ENCODE data around the gene TMEM245. TPM values are rescaled to one million over a fixed set of nuclear protein-coding genes. Genes with fewer than 3 reads are reported as not detected.

The TMEM245 gene
- polyA plus RNA-seq, 1 donor from 2014 or later = 14.5 TPM

GRCh38 chr9:109020581-109021511 is 98.9 kb downstream of the TMEM245 start:
- no peaks in the 10 kb centered on the region for H3K9me3 Mint-ChIP-seq

GRCh38 chr9:109020113-109020512 is 99.6 kb downstream of the TMEM245 start:
- no peak overlapping the region for H3K4me3 Mint-ChIP-seq
- peaks cover 13 to 18% (median 15%) of the 10 kb centered on the region in 3 donors for H3K4me1 Mint-ChIP-seq
- H3K27ac Mint-ChIP-seq = no peak overlapping the region
- H3K9me3 Mint-ChIP-seq = no peaks in the 10 kb centered on the region
- H3K27me3 Mint-ChIP-seq = no peaks in the 10 kb centered on the region
- H3K36me3 Mint-ChIP-seq = peaks cover 6% of the 10 kb centered on the region

More at GRCh38 chr9:109020581-109021511, 98.9 kb downstream of the TMEM245 start:
- Mint-ChIP-seq H3K36me3 (peaks cover 6% of the 10 kb centered on the region), H3K27ac (no peak overlapping the region), H3K4me3 (no peak overlapping the region), H3K27me3 (no peaks in the 10 kb centered on the region), H3K4me1 (peaks cover 12 to 15% (median 14%) of the 10 kb centered on the region in 3 donors)

DNA sequence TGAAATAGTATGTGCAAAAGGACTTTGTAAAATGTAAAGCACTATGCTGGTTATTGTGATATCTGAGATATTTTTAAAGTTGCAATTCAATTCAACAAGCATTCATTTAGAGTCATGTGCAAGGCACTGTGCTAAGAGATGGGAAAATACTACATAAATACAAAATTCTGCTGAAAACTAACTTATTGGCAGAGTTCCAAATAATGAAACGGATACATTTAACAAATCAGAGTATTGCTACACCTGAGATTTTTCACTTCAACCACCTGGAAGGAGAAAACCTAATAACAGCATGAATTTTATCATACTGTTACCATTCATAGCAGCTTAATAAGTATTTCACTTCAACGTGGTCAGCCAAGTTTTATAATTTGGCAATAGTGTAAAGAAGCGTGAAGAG is 100.3 kb downstream of the TMEM245 start:
- Mint-ChIP-seq H3K9me3 (no peaks in the 10 kb centered on the region), H3K27ac (no peak overlapping the region), H3K4me1 (peaks cover 14 to 23% (median 17%) of the 10 kb centered on the region in 3 donors), H3K27me3 (no peaks in the 10 kb centered on the region), H3K4me3 (peak overlapping the region in 1 of 4 donors; percentile 12), H3K36me3 (peaks cover 6% of the 10 kb centered on the region)

GRCh38 chr9:109017493-109017892 is 102.3 kb downstream of the TMEM245 start:
- Mint-ChIP-seq H3K4me3 (peak overlapping the region in 1 of 4 donors; percentile 13), H3K9me3 (no peaks in the 10 kb centered on the region), H3K27ac (no peak overlapping the region)

GRCh38 chr9:109017061-109017460 is 102.7 kb downstream of the TMEM245 start:
- peaks cover 21 to 29% (median 24%) of the 10 kb centered on the region in 3 donors for H3K4me1 Mint-ChIP-seq
- no peaks in the 10 kb centered on the region for H3K9me3 Mint-ChIP-seq
- H3K4me3 Mint-ChIP-seq = no peak overlapping the region
- peaks cover 3% of the 10 kb centered on the region for H3K36me3 Mint-ChIP-seq
- H3K27ac Mint-ChIP-seq = no peak overlapping the region
- no peaks in the 10 kb centered on the region for H3K27me3 Mint-ChIP-seq

More at GRCh38 chr9:109017493-109017892, 102.3 kb downstream of the TMEM245 start:
- H3K27me3 Mint-ChIP-seq = no peaks in the 10 kb centered on the region
- peaks cover 17 to 29% (median 20%) of the 10 kb centered on the region in 3 donors for H3K4me1 Mint-ChIP-seq
- H3K36me3 Mint-ChIP-seq = peaks cover 5% of the 10 kb centered on the region

DNA sequence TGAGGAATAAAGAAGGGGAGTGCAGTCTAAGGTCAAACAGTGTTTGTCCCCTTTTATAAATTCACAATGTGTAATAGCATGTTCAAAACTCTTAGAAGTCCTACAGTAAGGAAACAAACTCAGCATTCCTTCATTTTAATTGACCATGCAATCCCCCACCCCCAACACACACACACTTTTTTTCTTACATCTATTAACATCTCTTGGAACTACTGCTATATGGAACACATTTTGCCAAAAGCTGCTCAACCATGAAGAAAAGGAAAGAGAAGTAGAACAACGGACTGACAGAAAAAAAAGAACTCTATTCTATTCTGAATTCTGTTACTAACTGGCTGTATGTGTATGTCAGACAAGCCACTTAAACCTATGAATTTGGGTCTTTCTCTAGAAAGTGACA is 103.6 kb downstream of the TMEM245 start:
- no peaks in the 10 kb centered on the region for H3K9me3 Mint-ChIP-seq
- peaks cover 21 to 29% (median 29%) of the 10 kb centered on the region in 3 donors for H3K4me1 Mint-ChIP-seq
- H3K27ac Mint-ChIP-seq = peak overlapping the region in 1 of 3 donors; percentile 3
- H3K36me3 Mint-ChIP-seq = peaks cover 3% of the 10 kb centered on the region
- H3K27me3 Mint-ChIP-seq = no peaks in the 10 kb centered on the region
- peak overlapping the region in 1 of 4 donors; percentile 88 for H3K4me3 Mint-ChIP-seq

GRCh38 chr9:109014608-109015280 is 105.0 kb downstream of the TMEM245 start:
- Mint-ChIP-seq H3K9me3 (no peaks in the 10 kb centered on the region), H3K4me1 (peaks cover 21 to 29% (median 29%) of the 10 kb centered on the region in 3 donors), H3K27ac (peak overlapping the region; percentile 21 to 65 (median 46)), H3K36me3 (no peaks in the 10 kb centered on the region), H3K27me3 (no peaks in the 10 kb centered on the region), H3K4me3 (peak overlapping the region in 1 of 4 donors; percentile 88)

- no peaks in the 10 kb centered on the region for H3K27me3 Mint-ChIP-seq
- peak overlapping the region; percentile 82 to 96 (median 91) for H3K4me3 Mint-ChIP-seq
- H3K36me3 Mint-ChIP-seq = no peaks in the 10 kb centered on the region
- H3K9me3 Mint-ChIP-seq = no peaks in the 10 kb centered on the region
- H3K27ac Mint-ChIP-seq = peak overlapping the region; percentile 21 to 68 (median 65)
- peaks cover 21 to 29% (median 29%) of the 10 kb centered on the region in 3 donors for H3K4me1 Mint-ChIP-seq
Measured at GRCh38 chr9:109013679-109014607, 105.8 kb downstream of the TMEM245 start.

DNA sequence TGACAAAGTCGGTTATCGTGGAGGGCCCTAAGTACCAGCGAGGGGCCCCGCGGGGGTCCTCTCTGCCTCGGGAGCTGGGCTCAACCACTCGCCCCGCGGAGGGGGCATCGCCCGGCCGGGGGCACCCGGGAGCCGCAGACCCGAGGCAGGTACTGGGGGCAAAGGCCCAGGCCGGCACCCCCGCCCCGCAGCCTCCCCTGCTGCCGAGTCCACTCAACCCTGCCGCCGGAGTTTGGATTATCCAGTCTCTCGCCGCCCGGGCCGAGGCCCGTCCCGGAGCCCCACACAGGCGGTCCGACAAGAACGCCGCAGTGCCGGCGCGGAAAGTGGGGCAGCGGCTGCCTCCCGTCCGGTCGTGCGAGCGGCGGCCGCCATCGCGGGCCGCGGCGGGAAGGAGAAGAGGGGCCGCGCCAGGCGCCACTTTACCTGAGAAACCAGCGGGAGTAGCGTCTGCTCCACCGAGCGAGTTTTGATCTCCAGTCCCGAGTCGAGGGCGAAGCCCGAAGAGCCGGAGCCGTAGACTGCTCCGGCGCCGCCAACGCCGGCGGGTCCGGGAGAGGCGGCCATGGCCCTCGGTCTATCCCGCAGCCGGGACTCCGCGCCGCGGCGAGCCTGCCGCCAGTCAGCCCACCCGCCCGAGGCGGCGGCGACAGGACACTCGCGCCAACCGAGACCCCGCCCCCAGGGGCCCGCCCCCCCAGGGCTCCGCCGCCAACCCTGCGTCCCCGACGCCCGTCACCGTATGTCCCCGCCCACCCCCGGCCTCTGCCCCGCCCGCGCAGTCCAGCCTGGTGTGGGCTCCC is 106.7 kb downstream of the TMEM245 start, which contains the start of gene CTNNAL1:
CTNNAL1 (minus strand) TSS at position 624 of the 803 bp plus-strand sequence; CDS start at position 567, 57 bp downstream.
- H3K9me3 Mint-ChIP-seq = no peaks in the 10 kb centered on the region
- no peaks in the 10 kb centered on the region for H3K27me3 Mint-ChIP-seq
- no peaks in the 10 kb centered on the region for H3K36me3 Mint-ChIP-seq
- peaks cover 21 to 29% (median 28%) of the 10 kb centered on the region in 3 donors for H3K4me1 Mint-ChIP-seq
- H3K4me3 Mint-ChIP-seq = peak within 1 kb of the TSS; percentile 85 to 98 (median 92)
- H3K27ac Mint-ChIP-seq = peak within 1 kb of the TSS; percentile 65 to 93 (median 68)

DNA sequence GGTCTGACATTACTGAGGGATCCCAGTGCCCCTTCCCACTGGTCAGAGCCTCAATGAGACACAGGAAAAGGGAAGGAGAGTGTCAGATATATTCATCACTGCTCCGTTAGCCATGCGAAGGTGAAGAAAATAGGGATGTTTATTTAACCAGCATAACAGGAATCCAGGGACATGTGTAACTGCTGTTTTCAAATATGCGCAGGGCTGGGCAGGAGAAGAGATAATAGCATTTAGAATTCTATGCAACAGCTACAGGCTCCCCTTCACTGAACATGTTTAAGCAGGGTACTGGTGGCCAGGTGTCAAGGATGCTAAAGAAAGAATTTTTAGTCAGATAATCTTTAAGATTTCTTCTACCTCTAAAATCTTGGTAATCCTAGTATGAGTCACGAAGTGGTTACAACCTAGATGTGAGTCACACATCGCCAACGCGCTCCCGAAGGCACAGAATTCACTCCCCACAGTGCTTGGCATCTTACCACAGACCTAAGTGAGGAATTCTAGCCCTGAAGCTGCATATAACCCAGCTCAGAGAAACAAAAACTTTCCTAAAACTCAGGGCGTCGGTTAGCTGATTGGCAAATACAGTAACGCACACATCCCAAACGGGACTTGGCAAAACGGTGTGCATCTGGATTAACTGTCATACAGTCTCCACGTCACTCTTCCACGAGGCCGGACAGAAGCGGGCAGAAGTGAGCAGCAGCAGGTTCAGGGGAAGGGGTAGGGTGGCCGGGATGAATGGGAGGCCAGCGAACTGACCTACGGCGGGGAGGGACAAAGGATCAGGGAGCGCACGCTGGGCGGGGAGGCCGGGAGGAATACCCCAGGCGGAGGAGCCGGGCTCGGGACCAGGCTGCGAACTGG is 107.5 kb downstream of the TMEM245 start:
- Mint-ChIP-seq H3K4me1 (peaks cover 15 to 22% (median 20%) of the 10 kb centered on the region in 3 donors), H3K27ac (peak overlapping the region; percentile 15 to 93 (median 59)), H3K9me3 (no peaks in the 10 kb centered on the region), H3K4me3 (peak overlapping the region; percentile 85 to 98 (median 92)), H3K27me3 (no peaks in the 10 kb centered on the region), H3K36me3 (no peaks in the 10 kb centered on the region)

- Mint-ChIP-seq H3K4me3 (peak overlapping the region in 2 of 4 donors; percentile 38 to 86), H3K36me3 (no peaks in the 10 kb centered on the region), H3K27ac (no peak overlapping the region), H3K9me3 (no peaks in the 10 kb centered on the region), H3K4me1 (peaks cover 13 to 18% (median 18%) of the 10 kb centered on the region in 3 donors), H3K27me3 (no peaks in the 10 kb centered on the region)
Measured at GRCh38 chr9:109011231-109011671, 108.5 kb downstream of the TMEM245 start.

- peaks cover 8 to 14% (median 13%) of the 10 kb centered on the region in 3 donors for H3K4me1 Mint-ChIP-seq
- no peak overlapping the region for H3K27ac Mint-ChIP-seq
- no peaks in the 10 kb centered on the region for H3K27me3 Mint-ChIP-seq
- H3K36me3 Mint-ChIP-seq = no peaks in the 10 kb centered on the region
- H3K4me3 Mint-ChIP-seq = peak overlapping the region in 2 of 4 donors; percentile 38 to 86
- H3K9me3 Mint-ChIP-seq = no peaks in the 10 kb centered on the region
Measured at GRCh38 chr9:109010746-109011145, 109.0 kb downstream of the TMEM245 start.
